ENCODE results near the gene WDR37. TPM values are rescaled to one million over a fixed set of nuclear protein-coding genes. Genes with fewer than 3 reads are reported as not detected.
"Not testable (repeated sequence)": the region's sequence is repeated elsewhere in the genome, so short reads cannot be mapped to it uniquely, and the experiment has no call there.

WDR37 gene, protein sequence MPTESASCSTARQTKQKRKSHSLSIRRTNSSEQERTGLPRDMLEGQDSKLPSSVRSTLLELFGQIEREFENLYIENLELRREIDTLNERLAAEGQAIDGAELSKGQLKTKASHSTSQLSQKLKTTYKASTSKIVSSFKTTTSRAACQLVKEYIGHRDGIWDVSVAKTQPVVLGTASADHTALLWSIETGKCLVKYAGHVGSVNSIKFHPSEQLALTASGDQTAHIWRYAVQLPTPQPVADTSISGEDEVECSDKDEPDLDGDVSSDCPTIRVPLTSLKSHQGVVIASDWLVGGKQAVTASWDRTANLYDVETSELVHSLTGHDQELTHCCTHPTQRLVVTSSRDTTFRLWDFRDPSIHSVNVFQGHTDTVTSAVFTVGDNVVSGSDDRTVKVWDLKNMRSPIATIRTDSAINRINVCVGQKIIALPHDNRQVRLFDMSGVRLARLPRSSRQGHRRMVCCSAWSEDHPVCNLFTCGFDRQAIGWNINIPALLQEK
- total RNA-seq: 10 to 100 TPM; 30.4 to 34.4 TPM

DNA sequence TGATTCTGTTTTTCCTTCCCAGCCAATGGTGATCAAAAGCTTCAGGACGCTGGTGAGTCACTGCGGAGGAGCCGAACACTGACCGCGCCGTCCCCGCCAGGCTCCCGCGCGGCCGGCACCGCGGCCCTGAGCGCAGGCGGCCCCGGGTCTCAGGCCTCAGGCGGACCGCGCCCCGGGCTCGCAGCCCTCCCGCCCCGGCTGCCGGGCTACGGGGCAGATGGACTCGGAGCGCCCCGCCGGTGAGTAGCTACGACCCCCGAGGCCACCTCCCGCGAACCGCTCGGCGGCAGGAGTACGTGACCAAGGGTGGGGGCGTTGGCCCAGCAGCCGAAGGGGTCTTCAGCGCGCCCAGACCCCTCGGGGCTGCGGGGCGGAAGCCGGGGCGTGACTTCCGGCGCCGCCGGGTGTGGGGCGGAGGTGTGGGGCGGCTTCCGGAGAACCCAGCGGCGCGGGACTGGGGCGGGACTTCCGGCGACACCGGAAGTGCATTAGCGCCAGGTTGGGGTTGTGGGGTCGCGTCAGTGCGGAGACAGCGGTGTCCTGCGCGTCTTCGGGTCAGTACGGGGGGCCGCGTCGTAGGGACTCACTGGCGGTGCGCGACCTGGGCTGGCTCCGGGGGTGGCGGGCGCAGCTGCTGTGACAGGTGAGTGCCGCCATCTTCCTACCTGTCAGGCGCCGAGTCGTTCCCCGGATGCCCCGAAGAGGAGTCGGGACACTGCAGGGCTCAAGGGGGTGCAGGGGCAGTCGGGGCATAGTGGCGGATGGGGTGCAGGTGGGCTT, at the start of gene WDR37:
TSS of gene WDR37 (plus strand) at position 60 of the 780 bp plus-strand sequence. CDS start 15,771 bp downstream, outside the sequence.
- Mint-ChIP-seq H3K9me3 (no peaks in the 10 kb centered on the region), H3K27me3 (no peaks in the 10 kb centered on the region), H3K27ac (peak within 1 kb of the TSS; percentile 95), H3K4me3 (peak within 1 kb of the TSS; percentile 98), H3K4me1 (peaks cover 58% of the 10 kb centered on the region), H3K36me3 (peaks cover 26% of the 10 kb centered on the region)
- DNase-seq: peak; percentile 93
- POLR2A ChIA-PET: interaction anchor here (1.3 to 2.4 kb wide), 6 partner anchors 8 to 125 kb away, joined by 4 to 15 read pairs (median 6); partner anchors contain the start of genes GTPBP4, IDI1 and LARP4B
- peak; percentile 89 for ATAC-seq (ENCODE audit: low read depth)

DNA sequence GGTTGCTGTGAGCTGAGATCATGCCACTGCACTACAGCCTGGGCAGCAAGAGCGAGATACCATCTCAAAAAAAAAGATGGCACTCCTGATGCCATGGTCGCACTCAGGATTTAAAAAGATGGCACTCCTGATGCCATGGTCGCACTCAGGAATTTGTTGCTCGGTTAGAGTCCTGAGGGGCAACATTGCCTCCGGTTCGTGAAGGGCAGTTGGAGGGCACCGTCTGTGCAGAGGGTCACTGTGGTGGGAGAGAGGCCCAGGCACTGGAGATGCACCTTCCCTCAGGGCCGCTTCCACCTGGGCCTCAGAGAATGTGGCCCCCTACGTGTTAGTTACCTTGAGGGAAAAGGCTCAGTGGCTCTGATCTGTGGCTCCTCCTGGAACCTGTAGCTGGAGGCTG, 49.6 kb upstream of the WDR37 start:
- DNase-seq (no peak), ATAC-seq (ENCODE audit: low read depth) (no peak)
- Mint-ChIP-seq H3K4me1 (peaks cover 2% of the 10 kb centered on the region), H3K27me3 (no peaks in the 10 kb centered on the region), H3K9me3 (peaks cover 4% of the 10 kb centered on the region), H3K4me3 (no peak overlapping the region), H3K36me3 (peaks cover 48% of the 10 kb centered on the region), H3K27ac (no peak overlapping the region)
- POLR2A ChIA-PET: no interaction called here

DNA sequence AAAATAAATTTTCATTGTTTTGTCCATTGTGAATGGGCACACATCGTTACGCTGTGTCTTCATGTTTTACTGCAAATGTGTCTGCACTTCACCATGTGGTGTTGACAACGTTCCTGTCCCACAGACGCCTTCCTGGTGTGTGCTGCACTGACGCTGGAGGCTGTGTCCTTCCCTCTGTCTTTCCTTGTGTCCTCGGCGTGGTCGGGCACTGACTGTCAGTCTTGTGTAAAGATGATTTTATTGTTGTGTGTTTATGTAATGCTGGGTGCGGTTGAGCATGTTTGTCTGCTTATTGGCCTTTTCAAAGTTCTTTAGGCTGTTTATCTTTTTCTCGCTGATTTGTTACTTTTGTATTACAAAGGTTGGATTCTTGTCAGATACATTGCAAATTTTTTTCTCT, 48.6 kb upstream of the WDR37 start:
- Mint-ChIP-seq H3K27ac (no peak overlapping the region), H3K27me3 (no peaks in the 10 kb centered on the region)
- POLR2A ChIA-PET: no interaction called here

DNA sequence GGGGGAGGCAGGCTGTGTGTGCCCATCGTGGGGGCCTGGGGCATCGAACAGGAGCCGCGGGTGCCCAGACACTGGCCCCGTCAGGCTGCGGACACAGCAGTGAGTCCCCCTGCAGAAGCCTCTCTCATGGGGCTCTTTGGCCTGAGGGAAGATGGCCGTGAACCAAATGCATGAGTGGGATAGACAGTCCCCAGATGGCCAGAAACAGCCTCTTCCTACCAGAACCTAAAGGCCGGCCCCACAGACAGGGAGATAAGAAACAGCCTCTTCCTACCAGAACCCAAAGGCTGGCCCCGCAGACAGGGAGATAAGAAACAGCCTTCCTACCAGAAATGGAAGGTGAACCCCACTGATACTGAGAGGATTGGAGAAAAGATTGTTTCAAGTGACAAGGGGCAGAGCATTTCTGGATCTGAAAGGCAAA, 47.1 kb upstream of the WDR37 start:
- POLR2A ChIA-PET: no interaction called here
- no peaks in the 10 kb centered on the region for H3K9me3 Mint-ChIP-seq
- H3K27ac Mint-ChIP-seq: no peak overlapping the region
- H3K4me3 Mint-ChIP-seq: no peak overlapping the region
- ATAC-seq (ENCODE audit: low read depth): no peak
- DNase-seq: no peak
- no peaks in the 10 kb centered on the region for H3K27me3 Mint-ChIP-seq
- no peaks in the 10 kb centered on the region for H3K4me1 Mint-ChIP-seq
- peaks cover 42% of the 10 kb centered on the region for H3K36me3 Mint-ChIP-seq

More for the DNA sequence above, 48.6 kb upstream of the WDR37 start:
- no peak for DNase-seq
- ATAC-seq (ENCODE audit: low read depth): no peak
- H3K36me3 Mint-ChIP-seq: peaks cover 46% of the 10 kb centered on the region
- no peaks in the 10 kb centered on the region for H3K9me3 Mint-ChIP-seq
- H3K4me3 Mint-ChIP-seq: no peak overlapping the region
- no peaks in the 10 kb centered on the region for H3K4me1 Mint-ChIP-seq

DNA sequence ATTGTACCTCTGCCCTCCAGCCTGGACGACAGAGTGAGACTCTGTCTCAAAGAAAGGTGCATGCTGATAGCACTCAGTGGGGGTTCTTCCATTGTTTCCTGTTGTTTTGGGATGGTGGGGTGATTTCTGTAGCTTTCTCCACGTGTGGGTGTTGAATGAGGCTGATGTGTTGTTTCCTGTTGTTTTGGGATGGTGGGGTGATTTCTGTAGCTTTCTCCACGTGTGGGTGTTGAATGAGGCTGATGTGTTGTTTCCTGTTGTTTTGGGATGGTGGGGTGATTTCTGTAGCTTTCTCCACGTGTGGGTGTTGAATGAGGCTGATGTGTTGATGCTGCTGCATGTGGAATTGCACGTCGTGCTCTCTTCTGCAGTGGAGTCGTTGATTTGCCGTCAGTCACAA, 46.2 kb upstream of the WDR37 start:
- H3K27me3 Mint-ChIP-seq; DNase-seq; H3K4me1 Mint-ChIP-seq; H3K4me3 Mint-ChIP-seq; H3K27ac Mint-ChIP-seq; ATAC-seq (ENCODE audit: low read depth); POLR2A ChIA-PET; H3K9me3 Mint-ChIP-seq: not testable (repeated sequence)
- peaks cover 45% of the 10 kb centered on the region for H3K36me3 Mint-ChIP-seq

DNA sequence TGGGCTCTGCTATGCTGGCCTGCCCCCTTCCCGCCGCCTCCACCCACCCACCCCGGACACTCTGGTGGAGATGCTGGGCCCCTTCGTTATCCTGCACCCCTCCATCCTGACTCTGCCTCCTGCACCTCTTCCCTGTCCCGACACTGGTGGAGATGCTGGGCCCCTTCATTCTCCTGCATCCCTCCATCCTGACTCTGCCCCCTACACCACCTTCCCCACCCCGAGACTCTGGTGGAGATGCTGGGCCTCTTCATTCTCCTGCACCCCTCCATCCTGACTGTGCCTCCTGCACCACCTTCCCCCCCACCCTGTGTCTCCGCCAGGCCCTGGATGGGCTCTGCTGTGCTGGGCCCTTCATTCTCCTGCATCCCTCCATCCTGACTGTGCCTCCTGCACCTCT, 45.5 kb upstream of the WDR37 start:
- Mint-ChIP-seq H3K4me3 (no peak overlapping the region), H3K27ac (peak overlapping the region; percentile 22), H3K4me1 (no peaks in the 10 kb centered on the region), H3K9me3 (no peaks in the 10 kb centered on the region), H3K27me3 (no peaks in the 10 kb centered on the region), H3K36me3 (peaks cover 41% of the 10 kb centered on the region)
- POLR2A ChIA-PET: no interaction called here
- DNase-seq: no peak
- no peak for ATAC-seq (ENCODE audit: low read depth)

DNA sequence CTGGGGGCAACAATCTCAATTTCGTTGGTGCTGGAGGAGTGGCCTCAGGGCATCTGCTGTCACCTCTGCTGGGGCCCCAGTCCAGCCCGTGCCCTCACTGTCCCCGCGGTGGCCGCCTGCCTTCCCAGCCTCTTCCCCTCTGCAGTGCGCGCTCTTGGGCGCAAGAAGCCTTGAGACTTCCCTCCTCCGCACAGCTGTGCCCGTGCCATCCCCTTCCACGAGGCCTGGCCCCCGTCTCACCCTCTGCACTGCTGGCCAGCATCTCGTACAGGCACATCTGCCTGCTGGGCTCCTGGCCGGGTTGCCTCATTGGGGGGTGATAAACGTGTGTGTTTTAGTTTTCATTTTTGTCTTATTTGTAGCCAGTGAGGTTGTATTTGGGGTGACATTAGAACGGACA, 44.5 kb upstream of the WDR37 start:
- no peaks in the 10 kb centered on the region for H3K27me3 Mint-ChIP-seq
- H3K27ac Mint-ChIP-seq: no peak overlapping the region
- POLR2A ChIA-PET: no interaction called here
- no peaks in the 10 kb centered on the region for H3K9me3 Mint-ChIP-seq
- no peak for DNase-seq
- no peaks in the 10 kb centered on the region for H3K4me1 Mint-ChIP-seq
- H3K36me3 Mint-ChIP-seq: peaks cover 37% of the 10 kb centered on the region
- no peak overlapping the region for H3K4me3 Mint-ChIP-seq
- ATAC-seq (ENCODE audit: low read depth): no peak

DNA sequence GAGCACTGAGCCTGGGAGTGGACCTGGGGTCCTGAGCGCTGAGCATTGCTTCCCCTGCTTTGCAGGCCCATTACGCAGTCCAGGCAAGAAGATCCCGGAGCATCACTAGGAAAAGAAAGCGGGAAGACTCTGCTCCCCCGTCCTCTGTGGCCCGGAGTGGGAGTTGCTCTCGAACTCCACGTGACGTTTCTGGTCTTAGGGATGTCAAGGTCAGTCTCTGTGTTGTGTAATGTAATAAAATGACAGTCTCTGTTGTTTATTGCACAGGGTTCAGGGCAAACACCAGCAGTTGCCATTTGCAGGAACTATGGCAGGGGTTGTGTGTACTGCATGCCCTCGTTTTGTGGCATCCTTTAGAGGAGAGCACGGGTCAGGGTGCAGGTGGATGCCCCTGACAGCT, 40.5 kb upstream of the WDR37 start:
- H3K27me3 Mint-ChIP-seq: no peaks in the 10 kb centered on the region
- no peaks in the 10 kb centered on the region for H3K4me1 Mint-ChIP-seq
- ATAC-seq (ENCODE audit: low read depth): no peak
- POLR2A ChIA-PET: no interaction called here
- H3K4me3 Mint-ChIP-seq: no peak overlapping the region
- no peaks in the 10 kb centered on the region for H3K9me3 Mint-ChIP-seq
- no peak for DNase-seq
- H3K27ac Mint-ChIP-seq: no peak overlapping the region
- H3K36me3 Mint-ChIP-seq: peaks cover 39% of the 10 kb centered on the region

DNA sequence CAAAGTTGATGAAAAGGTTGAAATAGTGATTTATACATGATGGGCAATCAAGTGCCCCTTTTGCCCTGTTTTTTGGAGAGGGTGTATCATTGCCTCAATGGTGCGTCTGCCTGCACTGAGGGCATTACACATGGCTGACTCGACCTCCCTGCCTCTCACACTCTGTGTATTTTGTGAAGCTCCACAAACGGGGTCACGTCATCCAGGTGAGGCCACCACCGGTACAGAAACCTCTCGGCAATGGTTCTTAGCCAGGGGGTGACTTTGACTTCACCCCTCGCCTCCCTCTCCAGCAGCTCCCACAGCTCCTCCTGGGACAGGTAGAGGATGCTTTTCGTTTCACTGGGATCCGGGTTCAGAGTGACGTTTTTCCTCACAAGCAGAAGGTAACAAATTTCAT, 36.8 kb upstream of the WDR37 start:
- no peaks in the 10 kb centered on the region for H3K9me3 Mint-ChIP-seq
- ATAC-seq (ENCODE audit: low read depth): no peak
- DNase-seq: no peak
- H3K4me3 Mint-ChIP-seq: no peak overlapping the region
- H3K27me3 Mint-ChIP-seq: no peaks in the 10 kb centered on the region
- peaks cover 15% of the 10 kb centered on the region for H3K36me3 Mint-ChIP-seq
- no peak overlapping the region for H3K27ac Mint-ChIP-seq
- H3K4me1 Mint-ChIP-seq: no peaks in the 10 kb centered on the region
- POLR2A ChIA-PET: interaction anchor here (0.5 kb wide), 1 partner anchor 13 kb away, joined by 3 read pairs; no protein-coding TSS in a partner anchor

DNA sequence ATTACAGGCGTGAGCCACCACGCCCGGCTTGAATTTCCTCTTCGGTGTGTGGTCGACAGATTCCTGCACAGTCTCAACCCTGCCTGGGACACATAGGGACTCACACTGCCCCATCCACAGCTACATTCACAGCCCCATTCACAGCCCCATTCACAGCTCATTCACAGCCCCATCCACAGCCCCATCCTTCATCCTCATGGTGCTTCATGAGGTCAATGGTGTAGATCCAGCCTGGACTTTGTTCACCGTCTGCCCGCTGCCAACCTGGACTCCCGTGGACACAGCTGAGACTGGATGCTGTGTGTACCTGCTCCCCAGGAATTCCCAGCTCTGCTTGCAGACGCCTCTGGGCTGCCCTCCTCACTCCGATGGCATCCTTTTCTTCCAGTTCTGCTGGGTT, 35.7 kb upstream of the WDR37 start:
- POLR2A ChIA-PET: no interaction called here
- H3K27me3 Mint-ChIP-seq: no peaks in the 10 kb centered on the region
- DNase-seq (no peak), ATAC-seq (ENCODE audit: low read depth) (no peak)
- no peak overlapping the region for H3K4me3 Mint-ChIP-seq
- no peaks in the 10 kb centered on the region for H3K9me3 Mint-ChIP-seq
- peaks cover 13% of the 10 kb centered on the region for H3K36me3 Mint-ChIP-seq
- H3K4me1 Mint-ChIP-seq: no peaks in the 10 kb centered on the region
- H3K27ac Mint-ChIP-seq: no peak overlapping the region

DNA sequence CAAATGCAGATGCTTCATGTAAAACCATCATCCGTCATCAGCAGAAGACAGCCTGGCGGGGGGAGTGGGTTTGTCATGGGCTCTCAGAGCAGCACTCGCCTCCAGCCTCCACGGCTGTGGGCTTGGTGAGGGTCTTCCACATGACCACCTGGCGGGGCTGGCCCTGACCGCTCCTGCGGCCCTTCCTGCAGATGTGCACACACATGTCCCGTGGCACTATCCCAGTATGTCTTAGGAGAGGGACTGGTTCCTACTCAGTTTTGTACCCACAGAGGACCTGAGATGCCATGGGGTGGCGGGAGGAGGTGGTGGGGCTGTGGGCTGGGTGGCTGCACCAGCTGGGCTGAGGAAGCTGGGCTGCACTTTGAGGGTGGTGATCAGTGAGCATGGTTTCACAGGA, 35.2 kb upstream of the WDR37 start:
- ATAC-seq (ENCODE audit: low read depth) (no peak), DNase-seq (no peak)
- Mint-ChIP-seq H3K9me3 (no peaks in the 10 kb centered on the region), H3K4me3 (no peak overlapping the region), H3K27ac (no peak overlapping the region), H3K27me3 (no peaks in the 10 kb centered on the region), H3K4me1 (no peaks in the 10 kb centered on the region), H3K36me3 (peaks cover 13% of the 10 kb centered on the region)
- POLR2A ChIA-PET: no interaction called here

DNA sequence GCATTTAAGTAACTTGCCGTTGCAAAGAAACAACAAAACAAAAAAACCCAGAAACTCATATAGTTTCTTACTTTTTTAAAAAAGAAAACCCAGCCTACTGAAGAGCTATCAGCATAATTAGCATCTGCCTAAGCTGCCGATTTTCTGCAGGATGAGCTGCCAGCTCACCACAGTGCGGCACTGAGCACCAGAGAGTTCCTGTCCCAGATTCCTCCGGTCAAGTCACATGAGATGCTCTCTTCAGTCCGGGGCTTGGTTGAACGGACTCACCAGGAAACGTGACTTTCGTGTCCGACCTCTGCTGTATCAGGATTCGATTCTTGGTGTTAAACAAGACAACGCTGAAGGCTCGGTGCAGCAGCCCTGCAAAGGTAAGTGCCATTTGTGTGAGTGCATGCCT, 33.8 kb upstream of the WDR37 start:
- Mint-ChIP-seq H3K4me1 (no peaks in the 10 kb centered on the region), H3K27me3 (no peaks in the 10 kb centered on the region), H3K9me3 (no peaks in the 10 kb centered on the region), H3K36me3 (peaks cover 9% of the 10 kb centered on the region), H3K27ac (no peak overlapping the region), H3K4me3 (no peak overlapping the region)
- no peak for DNase-seq
- POLR2A ChIA-PET: no interaction called here
- no peak for ATAC-seq (ENCODE audit: low read depth)

DNA sequence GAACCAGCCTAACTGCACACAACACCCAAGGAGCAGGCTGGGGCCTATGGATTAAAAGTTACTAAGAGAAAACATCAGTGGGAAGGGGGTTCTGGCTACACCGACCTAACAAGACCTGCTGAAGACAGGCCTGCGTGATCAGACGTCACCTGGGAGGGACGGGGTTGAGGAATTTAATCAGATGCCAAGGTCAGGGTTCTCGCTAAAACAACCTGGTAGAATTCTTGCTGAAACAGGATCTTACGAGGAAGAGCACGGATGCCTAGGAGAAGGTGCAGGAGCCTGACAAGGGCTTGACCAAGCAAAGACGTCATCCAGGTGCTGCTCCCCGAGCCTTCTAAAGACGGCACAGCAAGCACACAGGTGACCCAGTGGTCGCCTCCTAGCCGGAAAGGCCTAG, 32.1 kb upstream of the WDR37 start:
- no peak for DNase-seq
- no peak overlapping the region for H3K4me3 Mint-ChIP-seq
- no peak for ATAC-seq (ENCODE audit: low read depth)
- no peaks in the 10 kb centered on the region for H3K27me3 Mint-ChIP-seq
- H3K4me1 Mint-ChIP-seq: no peaks in the 10 kb centered on the region
- H3K9me3 Mint-ChIP-seq: no peaks in the 10 kb centered on the region
- peaks cover 7% of the 10 kb centered on the region for H3K36me3 Mint-ChIP-seq
- H3K27ac Mint-ChIP-seq: no peak overlapping the region
- POLR2A ChIA-PET: no interaction called here

DNA sequence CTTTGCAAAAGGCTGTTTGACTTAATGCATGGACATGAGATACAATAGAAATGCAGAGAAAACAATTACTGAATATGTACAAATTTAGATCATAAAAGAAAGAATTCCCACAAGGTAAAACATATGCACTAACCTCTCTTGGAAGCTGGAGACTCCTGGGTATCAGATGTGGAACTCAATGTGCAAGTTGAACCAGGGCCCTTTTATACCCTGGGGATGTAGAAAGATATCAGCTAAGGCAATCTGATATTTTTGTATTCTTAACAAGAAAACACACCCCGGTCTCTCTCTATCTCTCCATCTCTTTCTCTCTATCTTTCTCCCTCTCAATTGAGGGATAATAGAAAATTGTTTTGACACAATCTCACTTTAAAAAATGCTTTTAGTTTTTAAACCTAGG, 30.5 kb upstream of the WDR37 start, which contains the start of gene IDI2:
TSS of gene IDI2 (minus strand) at position 177 of the 400 bp plus-strand sequence. CDS start 1,136 bp downstream, outside the sequence.
- POLR2A ChIA-PET: no interaction called here
- Mint-ChIP-seq H3K27ac (no peak within 1 kb of the TSS), H3K4me1 (no peaks in the 10 kb centered on the region), H3K36me3 (peaks cover 2% of the 10 kb centered on the region), H3K9me3 (no peaks in the 10 kb centered on the region), H3K27me3 (no peaks in the 10 kb centered on the region), H3K4me3 (no peak within 1 kb of the TSS)
- no peak for DNase-seq
- ATAC-seq (ENCODE audit: low read depth): no peak
